ENCODE results near the gene SLC20A1.
"Not testable (repeated sequence)": the region's sequence is repeated elsewhere in the genome, so short reads cannot be mapped to it uniquely, and the experiment has no call there.

Gene SLC20A1, protein sequence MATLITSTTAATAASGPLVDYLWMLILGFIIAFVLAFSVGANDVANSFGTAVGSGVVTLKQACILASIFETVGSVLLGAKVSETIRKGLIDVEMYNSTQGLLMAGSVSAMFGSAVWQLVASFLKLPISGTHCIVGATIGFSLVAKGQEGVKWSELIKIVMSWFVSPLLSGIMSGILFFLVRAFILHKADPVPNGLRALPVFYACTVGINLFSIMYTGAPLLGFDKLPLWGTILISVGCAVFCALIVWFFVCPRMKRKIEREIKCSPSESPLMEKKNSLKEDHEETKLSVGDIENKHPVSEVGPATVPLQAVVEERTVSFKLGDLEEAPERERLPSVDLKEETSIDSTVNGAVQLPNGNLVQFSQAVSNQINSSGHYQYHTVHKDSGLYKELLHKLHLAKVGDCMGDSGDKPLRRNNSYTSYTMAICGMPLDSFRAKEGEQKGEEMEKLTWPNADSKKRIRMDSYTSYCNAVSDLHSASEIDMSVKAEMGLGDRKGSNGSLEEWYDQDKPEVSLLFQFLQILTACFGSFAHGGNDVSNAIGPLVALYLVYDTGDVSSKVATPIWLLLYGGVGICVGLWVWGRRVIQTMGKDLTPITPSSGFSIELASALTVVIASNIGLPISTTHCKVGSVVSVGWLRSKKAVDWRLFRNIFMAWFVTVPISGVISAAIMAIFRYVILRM

DNA sequence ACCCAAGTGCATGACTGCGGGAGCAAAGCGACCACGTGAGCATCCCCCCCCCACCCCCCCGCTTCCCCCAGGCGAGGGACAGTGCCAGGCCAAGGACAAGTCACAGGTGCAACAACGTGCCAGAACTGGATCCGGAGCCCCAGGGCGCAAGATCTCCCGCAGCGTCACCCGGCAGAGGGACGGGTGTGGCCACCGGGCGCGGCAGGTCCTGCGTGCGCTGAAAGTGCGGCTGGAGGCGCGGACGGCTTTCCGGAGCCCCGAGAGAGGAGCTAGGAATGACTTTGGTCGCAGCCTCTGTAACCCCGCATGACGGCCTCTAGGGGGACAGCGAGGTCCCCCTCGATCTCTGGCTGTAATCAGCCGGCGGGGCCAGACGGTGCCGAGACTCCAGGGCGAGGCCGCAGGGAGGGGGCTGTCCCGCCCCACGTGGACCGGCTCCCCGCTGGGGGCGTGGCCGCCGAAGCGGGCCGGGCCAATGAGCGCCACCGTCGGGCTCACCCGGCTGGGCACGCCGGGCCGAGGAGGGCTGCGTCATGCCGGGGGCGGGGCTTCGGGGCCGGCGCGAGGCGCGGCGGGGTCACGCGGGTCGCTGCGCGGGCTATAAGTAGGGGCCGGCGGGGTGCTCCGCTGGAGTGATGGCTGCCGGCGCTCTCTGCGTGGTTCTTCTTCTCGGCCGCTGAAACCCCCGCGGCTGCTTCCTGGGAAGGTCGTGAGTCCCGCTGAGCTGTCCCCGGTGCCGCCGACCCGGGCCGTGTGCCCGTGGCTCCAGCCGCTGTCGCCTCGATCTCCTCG, at the start of gene SLC20A1:
Gene SLC20A1, plus strand, starts transcription at position 630 of the 792 bp plus-strand sequence. CDS start 890 bp downstream, outside the sequence.
- peak; percentile 97 to 99 (median 99) for DNase-seq

DNA sequence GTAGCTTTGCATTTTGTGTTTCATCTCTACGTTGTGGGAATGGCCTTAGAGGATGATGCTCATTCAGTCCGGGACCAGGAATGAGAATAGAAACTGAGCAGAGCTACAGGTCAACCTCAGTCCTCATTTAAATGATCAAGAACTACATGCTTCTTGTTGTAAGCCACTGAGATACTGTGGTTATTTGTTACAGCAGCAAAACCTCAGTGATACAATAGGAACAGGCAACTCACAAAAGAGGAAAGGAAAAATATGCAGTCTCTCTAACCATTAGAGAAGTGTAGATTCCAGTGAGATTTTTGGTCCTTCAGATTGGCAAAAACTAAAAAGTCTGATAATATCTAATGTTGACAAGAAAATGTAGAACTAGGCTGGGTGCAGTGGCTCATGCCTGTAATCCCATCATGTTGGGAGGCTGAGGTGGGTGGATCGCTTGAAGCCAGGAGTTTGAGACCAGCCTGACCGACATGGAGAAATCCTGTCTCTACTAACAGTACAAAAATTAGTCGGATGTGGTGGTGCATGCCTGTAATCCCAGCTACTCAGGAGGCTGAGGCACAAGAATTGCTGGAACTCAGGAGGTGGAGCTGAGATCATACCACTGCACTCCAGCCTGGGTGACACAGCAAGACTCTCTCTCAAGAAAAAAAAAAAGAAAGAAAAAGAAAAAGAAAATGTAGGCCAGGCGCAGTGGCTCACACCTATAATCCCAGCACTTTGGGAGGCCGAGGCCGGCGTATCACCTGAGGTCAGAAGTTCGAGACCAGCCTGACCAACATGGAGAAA, 48.0 kb upstream of the SLC20A1 start:
- DNase-seq = no peak

DNA sequence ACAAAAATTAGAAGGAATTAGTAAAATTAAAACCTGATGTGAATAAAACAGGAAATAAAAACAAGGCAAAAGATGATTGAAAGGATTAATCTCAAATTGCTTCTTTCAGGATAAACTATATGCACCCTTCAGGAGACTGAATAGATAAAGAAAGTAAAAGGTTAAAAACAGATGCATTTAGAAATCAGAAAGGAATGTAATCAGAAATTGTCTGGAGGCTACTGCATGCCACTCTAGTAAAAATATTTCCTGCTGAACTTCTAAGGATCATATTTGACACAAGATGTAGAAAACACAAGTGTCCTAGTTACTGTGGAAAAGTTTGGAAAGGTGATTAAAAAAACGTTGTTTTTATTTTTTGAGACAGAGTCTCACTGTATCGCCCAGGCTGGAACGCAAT, 45.1 kb upstream of the SLC20A1 start:
- DNase-seq = no peak

DNA sequence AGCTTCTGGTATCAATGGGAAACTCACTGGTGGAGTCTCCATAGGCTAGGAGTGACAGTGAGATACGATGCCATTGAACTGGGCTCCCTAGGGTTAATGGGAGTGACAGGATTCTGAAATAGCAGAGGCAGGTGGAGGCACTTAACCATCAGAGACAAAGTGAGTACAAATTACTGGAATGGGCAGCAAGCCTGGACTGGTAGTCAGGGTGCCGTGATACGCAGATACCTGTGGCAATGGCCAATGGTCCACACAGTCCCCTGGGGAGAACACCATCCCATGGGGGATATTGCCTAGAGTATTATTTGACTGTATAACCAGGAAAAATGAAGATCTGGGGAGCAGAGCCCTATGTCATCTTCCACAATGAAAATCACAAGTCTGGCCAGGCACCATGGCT, 44.0 kb upstream of the SLC20A1 start:
- no peak for DNase-seq

DNA sequence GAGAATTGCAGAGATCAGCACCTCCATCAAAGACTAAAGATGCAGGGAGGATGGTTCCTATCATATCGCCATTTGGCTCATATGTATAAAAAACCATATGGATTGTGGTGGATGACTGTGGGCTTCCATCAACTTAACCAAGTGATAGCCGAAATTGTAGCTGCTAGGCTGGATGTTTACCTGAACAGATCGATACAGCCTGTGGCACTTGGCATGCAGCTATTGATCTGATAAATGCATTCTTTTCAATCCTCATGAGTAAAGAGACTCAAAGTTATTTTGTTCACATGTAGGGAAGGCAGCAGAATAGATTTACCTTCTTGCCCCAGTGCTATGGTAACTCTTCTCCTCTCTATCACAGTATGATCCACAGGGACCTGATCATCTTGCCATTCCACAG, 42.8 kb upstream of the SLC20A1 start:
- DNase-seq = no peak

DNA sequence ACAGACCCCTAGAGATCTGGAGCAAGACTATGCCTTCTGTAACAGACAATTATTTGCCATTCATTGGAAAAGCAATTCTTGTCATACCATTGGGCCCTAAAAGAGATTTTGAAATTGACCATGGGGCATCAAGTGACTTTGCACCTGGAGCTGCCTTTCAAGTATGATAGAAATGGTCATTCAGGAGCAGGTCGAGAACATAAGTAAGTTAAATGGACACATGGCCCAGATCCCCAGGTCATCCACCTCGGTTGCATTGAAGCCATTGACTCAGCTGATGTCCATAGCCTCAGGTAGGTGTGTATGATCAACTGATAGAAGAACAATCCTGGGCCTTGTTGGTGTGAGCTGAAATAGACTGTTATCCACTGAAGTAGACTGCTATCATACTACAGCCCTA, 42.0 kb upstream of the SLC20A1 start:
- no peak for DNase-seq

DNA sequence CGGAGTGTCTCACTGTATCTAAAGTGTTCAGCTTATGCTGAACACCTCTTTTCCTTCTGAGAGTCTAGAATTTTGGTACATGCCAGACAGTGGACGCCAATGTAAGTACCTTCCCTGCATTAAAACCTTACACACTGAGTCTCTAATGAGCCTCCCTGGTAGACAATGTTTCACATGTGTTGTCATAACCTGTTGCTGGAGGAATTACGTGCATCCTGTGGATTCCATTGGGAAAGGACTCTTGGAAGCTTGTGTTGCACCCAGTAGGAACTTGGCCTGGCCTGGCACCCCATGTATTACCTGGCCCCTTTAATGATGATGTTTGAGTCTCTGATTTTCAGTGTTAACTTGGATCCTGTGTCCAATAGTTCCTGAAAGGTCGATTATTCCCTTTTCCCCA, 40.8 kb upstream of the SLC20A1 start:
- DNase-seq = no peak

DNA sequence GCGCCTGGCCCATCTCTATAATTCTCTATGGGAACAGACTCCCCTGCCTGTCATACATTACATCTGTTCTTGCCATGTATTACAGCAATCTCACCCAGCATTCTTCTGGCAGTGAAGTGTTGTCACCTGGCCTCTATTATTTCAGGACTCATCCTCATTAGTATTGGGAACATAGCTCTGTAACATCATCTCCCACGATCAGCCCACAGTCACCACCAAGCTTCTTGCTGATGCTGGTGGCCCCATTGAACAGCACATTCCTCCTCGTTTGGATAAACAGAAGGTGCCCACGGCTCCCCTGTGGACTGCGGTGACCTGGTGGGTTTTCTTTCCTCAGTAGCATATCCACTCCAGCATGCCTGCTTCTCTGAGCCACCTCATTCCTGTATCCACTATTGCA, 39.8 kb upstream of the SLC20A1 start:
- no peak for DNase-seq

DNA sequence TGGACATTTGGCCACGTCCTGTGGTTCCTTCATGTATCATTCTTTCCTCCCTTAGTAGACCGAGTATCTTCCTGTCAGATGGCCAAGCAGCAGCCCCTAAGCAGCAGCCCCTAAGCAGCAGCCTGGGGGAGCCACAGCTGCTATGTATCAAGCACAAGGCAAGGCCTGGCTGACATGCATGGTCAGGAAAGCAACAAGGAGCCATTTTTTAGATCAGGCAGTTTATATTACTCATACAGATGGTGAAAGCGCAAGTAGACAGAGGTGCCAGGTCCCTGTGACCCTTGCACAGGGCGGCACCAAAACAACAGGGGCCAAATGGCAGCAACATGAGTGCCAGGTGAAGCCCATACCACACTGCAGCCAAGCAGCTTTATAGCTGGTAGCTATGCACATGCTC, 39.2 kb upstream of the SLC20A1 start:
- no peak for DNase-seq

DNA sequence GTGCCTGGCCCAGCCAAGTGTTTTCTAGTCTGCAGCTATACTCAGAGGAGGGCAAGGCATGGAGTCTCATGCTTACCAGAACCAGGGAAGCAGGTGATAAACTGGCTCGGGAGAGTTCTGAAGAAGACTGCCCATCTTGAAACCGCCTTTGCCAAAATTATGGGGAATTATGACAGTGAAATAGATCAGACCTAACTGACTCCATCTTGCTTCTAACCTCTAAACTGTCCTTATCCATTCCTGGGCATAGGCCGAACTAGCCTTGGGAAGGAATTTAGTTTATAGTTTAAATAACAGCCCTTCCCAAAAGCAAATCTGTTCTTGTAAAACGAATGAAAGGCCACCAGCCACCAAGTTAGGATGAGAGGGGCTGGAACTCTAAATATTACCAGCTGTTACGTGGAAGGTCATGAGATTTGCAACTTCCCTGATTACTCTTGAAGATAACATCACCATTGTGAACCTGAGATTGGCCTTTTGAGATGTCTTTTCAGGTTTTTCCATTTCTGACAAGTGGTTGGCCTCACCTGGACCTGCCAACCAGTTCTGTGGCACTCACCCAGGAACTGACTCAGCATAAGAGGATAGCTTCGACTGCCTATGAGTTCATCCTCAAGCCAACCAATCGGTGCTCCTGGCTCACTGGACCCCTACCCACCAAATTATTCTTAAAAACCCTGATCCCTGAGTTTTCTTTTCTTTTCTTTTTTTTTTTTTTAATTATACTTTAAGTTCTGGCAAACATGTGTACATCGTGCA, 37.9 kb upstream of the SLC20A1 start:
- DNase-seq = no peak

DNA sequence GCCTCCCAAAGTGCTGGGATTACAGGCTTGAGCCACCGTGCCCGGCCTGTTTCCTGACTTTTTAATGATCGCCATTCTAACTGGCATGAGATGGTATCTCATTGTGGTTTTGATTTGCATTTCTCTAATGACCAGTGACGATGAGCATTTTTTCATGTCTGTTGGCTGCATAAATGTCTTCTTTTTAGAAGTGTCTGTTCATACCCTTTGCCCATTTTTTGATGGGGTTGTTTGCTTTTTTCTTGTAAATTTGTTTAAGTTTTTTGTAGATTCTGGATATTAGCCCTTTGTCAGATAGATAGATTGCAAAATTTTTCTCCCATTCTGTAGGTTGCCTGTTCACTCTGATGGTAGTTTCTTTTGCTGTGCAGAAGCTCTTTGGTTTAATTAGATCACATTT, 36.4 kb upstream of the SLC20A1 start:
- not testable (repeated sequence) for DNase-seq

DNA sequence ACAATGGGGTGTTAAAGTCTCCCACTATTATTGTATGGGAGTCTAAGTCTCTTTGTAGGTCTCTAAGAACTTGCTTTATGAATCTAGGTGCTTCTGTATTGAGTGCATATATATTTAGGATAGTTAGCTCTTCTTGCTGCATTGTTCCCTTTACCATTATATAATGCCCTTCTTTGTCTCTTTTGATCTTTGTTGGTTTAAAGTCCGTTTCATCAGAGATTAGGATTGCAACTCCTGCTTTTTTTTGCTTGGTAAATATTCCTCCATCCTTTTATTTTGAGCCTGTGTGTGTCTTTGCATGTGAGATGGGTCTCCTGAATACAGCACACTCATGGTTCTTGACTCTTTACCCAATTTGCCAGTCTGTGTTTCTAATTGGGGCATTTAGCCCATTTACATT, 33.5 kb upstream of the SLC20A1 start:
- DNase-seq = not testable (repeated sequence)

DNA sequence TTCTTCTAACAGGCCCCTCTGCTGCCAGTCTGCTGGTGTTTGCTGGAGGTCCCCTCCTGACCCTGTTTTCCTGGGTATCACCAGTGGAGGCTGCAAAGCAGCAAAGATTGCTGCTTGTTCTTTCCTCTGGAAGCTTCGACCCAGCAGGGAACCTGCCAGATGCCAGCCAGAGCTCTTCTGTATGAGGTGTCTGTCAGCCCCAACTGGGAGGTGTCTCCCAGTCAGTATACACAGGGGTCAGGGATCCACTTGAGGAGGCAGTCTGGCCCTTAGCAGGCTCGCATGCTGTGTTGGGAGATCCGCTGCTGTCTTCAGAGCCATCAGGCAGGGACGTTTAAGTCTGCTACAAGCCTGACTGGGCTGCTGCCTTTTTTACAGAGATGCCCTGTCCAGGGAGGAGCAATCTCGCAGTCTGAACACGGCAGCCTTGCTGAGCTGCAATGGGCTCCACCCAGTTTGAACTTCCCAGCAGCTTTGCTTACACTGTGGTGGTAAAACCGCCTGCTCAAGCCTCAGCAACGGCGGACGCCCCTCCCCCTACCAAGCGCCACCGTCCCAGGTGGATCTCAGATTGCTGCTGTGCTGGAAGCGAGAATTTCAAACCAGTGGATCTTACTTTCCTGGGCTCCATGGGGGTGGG, 31.4 kb upstream of the SLC20A1 start:
- DNase-seq = no peak

DNA sequence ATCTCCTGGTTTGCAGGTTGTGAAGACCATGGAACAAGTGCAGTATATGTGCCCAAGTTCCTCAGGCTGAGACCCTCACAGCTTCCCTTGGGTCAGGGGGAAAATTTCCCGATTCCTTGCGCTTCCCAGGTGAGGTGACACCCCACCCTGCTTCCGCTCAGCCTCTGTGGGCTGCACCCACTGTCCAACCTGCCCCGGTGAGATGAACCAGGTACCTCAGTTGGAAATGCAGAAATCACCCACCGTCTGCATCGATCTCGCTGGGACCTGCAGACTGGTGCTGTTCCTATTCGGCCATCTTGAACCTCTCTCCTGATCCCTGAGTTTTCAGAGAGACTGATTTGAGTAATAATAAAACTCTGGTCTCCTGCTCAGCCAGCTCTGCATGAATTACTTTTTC, 30.7 kb upstream of the SLC20A1 start:
- no peak for DNase-seq

DNA sequence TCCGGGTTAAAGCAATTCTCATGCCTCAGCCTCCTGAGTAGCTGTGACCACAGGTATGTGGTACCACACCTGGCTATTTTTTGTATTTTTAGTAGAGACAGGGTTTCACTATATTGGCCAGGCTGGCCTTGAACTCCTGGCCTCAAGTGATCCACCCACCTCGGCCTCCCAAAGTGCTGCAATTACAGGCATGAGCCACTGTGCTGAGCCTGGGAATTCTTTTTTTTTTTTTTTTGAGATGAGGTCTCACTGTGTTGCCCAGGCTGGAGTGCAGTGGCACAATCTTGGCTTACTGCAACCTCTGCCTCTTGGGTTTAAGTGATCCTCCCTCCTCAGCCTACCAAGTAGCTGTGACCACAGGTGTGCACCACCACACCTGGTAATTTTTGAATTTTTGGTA, 29.9 kb upstream of the SLC20A1 start:
- not testable (repeated sequence) for DNase-seq

DNA sequence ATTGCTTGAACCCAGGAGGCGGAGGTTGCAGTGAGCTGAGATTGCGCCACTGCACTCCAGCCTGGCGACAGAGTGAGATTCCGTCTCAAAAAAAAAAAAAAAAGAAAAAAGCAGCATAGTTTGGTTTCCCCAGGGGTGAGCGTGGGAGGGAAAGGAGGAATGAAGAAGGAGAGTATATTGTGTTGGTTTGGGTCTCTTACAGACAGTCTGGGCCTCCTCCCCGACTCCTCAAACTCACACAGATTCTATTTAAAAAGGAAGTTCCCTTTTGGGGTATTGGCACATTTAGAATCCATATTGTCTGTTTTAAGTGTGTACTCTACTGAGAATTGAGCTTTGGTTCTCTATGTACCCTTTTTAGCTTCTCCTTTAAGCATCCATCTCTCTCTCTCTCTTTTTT, 27.4 kb upstream of the SLC20A1 start:
- DNase-seq = no peak

DNA sequence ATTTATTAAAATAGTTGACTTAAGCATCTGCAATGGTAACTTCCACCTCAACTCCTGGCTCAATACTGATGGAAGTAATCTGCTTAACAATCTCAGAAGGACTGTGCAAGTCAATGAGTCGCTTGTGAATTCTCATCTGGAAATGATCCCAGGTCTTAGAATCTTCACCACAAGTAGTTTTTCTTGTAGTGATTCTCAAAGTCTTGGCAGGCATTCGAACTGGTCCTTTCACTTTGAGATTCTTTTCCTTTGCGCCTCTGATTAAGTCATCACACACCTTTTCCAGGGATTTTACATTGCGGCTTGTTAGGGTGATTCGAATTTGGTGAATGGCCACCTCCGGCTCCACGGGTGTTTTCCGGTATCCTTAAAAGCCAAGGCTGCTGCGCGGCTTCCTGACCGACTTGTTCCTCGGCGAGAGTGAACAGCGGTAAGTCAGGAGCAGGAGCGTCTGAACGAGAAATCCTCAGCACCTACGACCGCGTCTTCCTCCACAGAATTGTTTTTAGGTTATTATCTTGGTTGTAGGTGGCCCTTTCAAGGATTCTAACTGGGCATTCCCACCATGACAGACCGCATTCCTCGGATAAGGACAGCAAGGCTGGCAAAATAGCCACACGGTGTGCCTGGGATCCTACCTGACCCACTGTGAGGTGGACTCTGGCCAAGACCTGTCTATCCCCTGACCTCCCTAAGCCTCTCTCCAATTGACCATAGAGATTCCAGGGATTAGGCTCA, 23.8 kb upstream of the SLC20A1 start:
- no peak for DNase-seq

DNA sequence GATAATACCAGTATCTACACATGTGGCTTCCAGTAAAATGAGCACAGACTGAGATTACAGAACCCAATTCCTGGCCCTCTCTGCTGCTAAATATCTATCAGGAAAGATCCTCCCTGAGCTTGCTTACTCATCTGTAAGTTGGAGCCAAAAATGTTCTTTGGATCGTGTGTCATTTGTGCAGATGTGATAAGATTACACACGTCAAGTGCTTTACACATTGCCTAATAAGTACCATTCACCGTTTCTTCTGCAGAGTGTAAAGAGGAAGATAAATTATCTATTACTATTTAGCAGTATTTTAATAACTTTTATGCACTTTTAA, 23.2 kb upstream of the SLC20A1 start:
- DNase-seq = no peak

DNA sequence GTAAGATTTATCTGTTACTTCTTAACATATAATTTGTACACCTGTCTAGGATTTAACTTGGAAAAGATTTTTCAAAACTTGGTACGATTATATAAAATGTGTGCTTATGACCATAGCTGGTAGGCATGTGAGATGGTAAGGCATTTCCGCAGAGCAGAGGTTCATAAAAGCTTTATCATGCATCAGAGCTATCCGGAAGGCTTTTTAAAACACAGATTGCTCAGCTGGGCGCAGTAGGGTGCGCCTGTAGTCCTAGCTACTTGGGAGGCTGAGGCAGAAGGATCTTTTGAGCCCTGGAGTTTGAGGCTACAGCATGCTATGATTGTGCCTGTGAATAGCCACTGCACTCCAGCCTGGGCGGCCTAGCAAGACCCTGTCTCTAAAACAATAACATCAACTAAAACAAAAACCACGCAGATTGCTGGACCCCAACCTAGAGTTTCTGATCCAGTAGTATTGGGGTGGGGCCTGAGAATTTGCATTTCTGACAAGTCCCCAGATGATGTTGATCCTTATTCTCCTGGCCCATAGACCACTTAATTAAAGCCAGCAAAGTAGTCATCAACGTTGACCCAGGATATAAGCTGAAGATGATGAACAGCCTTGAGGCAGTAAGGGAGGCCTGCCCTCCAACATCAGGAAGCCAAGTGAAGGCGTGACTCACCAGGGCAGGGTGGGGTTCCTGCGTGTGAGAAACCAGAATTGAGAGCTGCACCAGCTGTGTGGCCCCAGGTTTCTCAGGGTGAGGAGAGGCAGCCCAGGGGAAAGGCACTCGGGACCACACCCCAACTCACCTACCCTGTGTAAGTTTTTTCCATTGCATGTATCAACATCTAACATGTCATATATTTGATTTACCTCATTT, 21.6 kb upstream of the SLC20A1 start:
- DNase-seq = peak; percentile 15 to 56 (median 46)

Measured in activated CD4-positive, CD25-positive, alpha-beta regulatory T cell (primary cell).